GM19023 (cell line): ENCODE results near the gene WFIKKN2.

Source experiments
- ATAC-seq: cut with Tn5 transposase; IDR thresholded peaks from one replicate; pipeline ENCODE4 v1.9.1; 2021; ENCODE audit warnings: mild to moderate bottlenecking, moderate library complexity; ENCODE audit not compliant: unreplicated experiment

The WFIKKN2 gene

DNA sequence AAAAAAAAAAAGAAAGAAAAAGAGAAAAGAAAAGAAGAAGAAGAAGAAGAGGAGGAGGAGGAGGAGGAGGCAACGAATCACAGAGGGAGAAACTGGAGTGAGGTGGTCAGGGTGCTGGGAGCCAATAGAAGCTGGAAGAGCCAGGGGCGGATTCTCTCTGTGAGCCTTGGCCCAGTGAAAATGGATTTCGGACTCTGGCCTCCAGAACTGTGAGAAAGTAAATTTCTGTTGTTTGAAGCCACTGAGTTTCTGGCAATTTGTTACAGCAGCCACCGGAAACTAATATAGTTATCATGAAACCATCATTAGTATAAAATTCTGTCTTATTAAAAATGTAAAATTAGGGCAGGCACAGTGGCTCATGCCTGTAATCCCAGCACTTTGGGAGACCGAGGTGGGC is 27.7 kb upstream of the WFIKKN2 start:
- no peak for ATAC-seq

DNA sequence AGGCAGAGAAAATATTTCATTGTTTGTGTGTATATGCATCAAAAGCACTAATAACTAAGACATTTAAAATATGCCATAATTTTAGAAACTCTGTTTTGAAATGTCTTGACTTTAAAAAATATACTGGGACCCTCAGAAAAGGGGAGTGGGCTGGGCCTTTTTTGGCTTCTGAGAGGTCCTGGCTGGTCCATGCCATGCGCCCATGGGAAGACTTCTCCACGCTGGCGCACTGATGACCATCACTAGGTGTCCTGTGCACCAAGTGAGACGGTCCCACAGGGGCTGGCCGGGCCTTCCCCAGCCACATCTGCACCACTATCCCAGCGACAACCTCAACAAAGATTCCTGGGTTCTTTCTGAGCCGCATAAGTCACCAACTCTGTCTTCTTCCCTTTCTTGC is 27.0 kb upstream of the WFIKKN2 start:
- ATAC-seq = no peak

DNA sequence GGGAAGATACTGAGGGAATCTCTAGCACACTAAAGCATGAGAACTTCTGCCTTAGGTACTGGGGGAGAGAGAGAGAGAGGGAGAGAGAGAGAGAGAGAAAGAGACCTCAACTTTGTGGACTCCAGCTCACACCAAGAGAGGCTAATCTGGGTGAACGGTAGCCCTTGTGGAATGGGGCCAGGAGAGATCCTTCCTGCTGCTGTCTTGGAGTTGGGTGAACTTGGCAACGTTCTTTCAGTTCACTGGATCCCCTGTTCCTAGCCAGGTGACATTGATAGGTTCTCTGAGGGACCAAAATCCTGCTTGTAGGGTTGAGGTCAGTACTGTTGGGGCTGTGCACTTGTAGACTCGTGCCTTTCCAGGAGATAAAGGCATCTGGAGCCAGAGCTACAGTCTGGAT is 26.5 kb upstream of the WFIKKN2 start:
- no peak for ATAC-seq

DNA sequence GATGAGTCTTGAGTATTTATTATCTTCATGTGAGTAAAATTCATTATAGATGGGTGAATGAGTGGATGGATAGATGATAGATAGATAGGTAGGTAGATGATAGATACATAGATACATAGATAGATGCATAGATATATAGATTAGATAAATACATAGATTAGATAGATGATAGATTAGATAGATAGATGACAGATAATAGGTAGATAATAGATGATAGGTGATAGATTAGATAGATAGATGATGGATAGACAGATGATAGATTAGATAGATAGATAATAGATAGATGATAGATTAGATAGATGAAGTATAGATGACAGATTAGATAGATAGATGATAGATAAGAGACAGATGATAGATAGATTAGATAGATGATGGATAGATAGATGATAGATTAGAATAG is 21.8 kb upstream of the WFIKKN2 start:
- no peak for ATAC-seq

DNA sequence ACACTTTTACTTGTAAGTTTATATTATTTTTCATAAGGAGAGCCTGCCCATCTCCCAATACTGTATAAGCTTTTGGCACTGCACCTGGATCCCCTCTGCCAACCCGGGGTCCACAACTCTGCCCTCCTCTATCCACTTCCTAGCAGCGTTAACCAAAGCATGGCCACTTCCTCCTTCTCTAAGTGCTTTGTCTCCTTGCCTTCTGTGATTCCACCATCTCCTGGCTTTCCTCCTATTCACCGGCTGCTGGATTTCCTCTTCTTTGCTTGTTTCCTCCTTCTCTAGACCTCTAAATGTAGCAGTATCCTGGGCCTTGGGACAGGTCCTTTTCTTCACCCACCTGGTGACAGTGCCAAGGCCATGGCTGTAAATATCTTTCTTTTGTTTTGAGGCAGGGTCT is 20.0 kb upstream of the WFIKKN2 start:
- no peak for ATAC-seq

DNA sequence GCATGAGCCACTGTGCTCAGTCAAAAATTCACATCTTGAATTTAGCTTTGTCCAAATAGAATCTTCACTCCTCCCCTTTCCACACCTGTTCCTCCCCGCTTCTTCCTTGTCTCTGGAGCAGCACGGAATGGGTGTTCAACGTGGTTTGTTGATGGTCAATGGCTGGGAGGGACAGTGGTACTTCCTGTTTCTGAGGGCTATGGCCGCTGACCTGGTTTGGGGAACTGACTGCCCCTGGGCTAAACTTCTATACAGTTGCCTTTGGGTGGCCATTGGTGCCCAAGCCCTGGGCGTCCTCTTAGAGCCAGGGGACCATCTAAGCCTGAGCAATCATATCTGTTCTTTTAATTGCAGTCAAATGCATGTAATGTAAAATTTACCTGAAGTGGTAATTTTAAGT is 19.1 kb upstream of the WFIKKN2 start:
- no peak for ATAC-seq

DNA sequence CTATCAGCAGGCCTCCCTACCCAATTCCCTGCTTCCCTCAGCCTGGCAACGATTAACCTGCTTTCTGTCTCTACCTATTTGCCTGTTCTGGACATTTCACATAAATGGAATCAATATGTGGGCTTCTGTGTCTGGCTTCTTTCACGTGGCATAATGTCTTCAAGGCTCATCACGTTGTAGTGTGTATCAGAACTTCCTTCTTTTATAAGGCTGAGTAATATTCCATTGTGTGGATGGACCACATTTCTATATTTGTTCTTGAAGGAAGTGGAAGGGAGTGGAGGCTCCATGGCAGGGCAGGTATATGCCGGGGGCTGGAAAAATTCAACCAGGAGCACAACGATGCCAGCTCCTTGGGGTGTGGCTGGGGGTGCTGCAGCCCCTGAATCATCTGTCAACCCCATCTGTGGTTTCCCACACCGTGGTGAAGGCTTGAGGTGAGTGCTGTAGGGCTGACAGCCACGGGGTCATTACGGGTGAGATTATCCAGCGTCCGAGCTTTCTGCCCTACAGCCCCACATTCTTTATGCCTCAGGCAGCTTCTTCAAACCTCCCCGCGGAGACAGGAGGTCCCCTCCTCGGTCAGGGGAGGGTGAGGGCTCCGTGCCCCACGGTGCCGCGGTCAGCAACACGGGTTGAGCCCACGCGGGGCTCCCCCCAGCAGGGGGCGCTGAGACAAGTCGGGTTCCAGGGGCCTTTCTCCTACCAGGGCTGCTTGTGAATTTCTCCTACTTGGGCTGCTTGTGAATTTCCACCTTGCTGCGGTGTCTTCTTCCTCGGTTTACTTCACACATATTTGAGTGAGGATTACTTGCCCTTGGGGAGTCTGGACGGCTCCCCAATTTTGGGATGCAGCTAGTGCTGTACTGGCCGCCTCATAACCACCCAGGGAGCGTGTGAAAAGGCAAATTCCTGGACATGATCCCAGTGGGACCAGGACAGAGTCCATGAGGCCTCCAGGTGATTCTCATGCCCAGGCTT is 18.3 kb upstream of the WFIKKN2 start:
- ATAC-seq = no peak

DNA sequence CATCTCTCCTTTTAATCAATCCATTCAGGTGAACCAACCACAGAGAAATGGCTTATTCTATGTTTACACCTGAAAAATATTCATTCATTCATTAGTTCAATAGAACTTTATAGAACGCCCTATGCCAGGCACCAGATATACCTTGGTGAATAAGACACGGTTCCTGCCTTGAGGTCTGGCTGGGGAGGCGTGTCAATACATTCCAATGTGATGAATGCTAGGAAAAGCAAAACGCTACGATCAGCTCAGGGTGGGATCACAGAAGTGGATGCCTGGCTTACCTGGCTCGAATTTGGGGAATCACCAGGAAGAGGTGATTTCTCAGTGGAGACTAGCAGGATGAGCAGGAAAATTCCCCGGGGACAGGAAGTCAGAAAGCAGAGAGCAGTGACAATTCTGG is 17.5 kb upstream of the WFIKKN2 start:
- ATAC-seq = no peak

DNA sequence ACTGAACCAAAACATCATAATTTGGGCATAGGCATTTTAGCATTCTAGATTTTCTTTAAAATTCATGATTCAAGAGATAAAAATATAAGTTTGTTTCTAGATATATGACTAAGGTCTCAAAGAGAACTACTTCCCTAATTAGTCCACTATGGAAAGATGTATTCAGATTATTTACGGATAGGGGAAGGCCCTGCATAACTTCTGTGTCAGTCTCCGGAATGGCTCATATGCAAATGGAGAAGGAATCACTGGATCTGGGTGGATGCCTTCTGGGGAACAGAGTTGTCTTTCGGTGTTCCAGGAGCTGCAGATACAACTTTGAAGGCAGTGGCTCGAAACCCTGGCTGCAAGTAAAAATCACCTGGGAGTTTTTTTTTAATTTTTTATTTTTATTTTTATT is 17.1 kb upstream of the WFIKKN2 start:
- ATAC-seq = no peak

DNA sequence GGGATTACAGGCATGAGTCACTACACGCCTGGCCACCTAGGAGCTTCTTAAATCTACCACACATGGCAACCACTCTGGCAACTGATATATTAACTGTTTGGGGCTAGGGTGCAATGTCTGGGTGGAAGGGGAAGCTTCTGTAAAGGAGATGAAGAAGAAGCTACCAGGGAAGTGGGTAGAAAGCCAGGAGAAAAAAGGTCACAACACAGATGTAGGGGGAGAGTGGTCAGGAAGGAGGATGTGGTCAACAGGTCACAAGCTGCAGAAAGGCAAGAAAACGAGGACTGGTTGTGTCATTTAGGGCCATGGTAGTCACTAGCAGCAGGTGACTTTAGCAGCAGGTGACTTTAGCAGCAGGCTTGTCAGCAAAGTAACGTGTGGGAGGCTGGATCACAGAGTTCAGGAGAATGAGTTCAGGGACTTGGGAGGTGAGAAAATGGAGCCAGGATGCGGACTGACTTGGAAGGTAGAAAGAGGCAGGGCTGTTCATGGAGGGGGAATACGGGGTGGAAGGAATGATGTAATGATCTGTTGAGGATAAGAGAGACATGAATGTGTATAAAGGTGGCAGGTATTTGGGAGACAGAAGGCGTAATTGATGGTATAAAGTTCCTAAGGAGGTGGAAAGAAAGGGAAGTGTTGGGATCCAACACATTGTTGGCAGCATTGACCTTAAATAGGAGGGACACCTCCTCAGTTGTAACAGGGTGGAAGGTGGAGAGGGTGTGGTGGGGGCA is 16.3 kb upstream of the WFIKKN2 start:
- ATAC-seq = no peak

DNA sequence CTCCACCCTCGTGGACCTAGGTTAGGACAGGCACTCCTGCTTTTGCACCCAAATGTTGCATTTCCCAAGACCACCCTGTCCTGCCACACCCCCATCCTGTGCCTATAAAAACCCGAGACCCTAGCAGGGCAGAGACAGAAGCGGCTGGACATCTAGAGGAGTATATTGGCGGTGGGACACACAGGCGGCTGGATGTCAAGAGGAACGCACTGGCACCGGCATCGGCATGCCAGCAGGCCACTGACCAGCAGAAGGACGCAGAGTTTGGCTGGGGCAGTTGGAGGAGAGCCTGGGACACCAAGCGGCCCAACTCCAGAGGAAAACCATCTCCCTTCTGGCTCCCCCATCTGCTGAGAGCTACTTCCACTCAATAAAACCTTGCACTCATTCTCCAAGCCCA is 14.7 kb upstream of the WFIKKN2 start:
- no peak for ATAC-seq

DNA sequence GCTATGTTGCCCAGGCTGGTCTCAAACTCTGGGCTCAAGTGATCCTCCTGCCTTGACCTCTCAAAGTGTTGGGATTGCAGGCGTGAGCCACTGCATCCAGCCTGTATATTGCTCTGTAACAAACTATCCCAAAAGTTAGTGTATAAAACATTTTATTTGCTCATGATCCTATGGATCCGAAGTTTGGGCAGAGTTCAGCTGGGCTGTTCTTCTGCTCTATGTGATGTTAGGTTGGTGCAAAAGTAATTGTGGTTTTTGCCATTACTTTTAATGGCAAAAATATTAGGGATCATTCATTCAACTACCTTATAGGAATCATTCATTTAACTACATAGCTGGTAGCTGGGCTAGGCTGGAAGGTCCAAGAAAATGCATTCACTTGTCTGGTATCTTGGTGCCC is 12.8 kb upstream of the WFIKKN2 start:
- ATAC-seq = no peak

DNA sequence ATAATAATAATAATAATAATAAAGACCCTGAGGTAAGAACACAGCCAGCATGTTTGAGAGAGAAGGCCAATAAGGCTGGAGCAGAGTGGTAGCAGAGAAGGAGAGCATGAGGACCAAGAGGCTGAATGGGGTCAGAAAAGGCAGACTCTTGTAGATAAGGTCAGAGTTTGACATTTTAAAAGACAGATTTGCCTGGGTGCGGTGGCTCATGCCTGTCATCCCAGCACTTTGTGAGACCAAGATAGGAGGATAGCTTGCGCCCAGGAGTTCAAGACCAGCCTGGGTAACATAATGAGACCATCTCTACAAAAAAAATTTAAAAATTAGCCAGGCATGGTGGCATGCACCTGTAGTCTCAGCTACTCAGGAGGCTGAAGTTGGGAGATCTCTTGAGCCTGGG is 11.0 kb upstream of the WFIKKN2 start:
- no peak for ATAC-seq

DNA sequence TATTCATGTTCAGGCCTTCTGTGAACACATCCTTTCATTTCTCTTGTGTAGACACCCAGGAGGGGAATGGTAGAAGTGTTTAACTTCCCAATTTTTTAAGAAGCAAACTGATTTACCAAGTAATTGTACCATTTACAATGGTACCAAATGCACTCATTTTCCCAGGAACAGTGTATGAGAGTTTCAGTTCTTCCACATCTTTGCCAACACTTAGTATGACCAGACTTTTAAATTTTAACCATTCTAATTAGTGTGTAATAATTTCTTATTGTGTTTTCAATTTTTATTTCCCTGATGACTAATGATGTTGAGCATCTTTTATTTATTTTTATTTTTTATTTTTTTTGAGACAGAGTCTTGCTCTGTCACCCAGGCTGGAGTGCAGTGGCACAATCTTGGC is 10.2 kb upstream of the WFIKKN2 start:
- no peak for ATAC-seq

DNA sequence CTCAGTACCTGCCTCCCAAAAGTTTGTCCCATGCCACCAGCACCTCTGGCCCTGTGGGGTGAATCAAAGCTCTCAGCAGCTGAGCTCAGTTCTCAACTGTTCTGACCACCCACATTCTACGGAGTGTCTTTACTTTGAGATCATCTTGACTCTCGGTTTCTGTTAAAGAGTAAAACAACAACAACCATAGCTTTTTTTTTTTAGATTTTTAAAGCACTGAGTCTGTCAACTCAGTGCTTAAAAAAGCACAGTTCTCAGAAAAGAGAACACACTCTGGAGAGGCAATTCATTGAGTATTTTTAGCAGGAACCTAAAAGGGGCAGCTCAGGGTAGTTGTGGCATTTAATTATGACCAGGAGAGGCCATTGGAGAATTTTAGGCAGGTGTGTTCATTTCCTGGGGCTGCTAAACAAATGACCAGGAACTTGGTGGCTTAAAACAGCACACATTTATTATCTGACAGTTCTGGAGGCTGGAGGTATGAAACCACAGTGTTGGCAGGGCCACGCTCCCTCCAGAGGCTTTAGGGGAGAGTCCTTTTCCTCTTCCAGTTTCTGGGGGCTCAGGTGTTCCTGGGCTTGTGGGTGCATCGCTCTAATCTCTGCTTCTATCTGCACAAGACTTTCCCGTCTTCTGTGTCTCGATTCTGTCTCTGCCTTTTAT is 6.7 kb upstream of the WFIKKN2 start:
- peak; percentile 82 for ATAC-seq

DNA sequence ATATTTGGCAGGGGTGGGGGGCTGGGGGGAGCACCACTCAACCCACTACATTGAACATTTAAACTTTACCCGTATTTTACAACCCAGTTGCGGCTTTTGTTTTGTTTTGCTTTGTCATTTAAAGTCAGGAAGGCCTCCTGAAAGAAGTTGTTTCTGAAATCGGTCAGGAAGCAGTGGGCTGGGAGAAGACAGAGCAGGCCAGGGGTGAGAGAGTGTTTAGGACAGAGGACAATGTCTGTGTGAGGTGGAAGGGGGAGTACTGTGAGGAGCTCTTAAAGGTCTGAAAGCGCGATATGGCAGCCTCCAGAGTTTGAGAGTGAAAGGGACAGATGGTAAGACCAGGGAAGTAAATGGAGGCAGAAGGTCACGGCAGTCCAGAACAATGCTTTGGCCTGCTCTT is 6.1 kb upstream of the WFIKKN2 start:
- ATAC-seq = no peak

DNA sequence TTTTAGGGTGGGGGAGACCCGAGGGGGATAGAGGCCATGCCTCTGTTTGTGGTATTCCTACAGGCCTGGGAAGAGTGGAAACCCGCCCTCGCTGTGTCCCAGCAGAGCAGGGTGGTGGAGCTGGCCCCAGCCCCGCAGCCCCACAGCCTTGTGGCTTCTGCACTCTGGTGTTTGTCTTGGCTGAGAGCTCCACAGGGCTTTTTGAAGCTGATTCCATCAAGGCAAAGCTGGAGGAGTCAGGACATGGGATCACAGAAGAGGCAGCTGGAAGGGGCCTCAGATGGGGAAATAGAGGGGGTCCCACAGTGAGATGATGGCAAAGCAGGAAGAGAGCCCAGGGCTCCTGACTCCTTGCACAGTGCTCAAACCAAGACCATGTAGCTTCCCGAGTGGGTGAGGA is 5.0 kb upstream of the WFIKKN2 start:
- ATAC-seq = no peak

DNA sequence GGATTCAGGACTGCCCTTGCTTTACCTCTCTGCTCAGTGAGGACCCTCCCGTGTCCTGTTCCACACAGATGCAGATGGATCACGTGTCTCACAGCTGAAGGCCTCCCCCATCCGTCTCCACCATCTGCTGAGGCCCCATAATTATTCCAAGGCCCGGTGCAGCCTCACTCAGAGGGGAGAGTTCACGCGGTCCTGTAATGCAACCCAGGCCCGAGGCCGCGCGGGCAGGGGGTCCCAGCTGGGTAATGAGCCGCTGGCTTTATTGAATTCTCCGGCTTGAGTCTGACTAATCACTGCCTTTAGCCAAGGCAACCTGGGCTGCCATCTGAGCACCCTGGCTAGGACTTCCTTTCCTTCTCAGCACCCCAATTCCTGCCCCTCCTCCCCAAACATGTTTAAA is 4.4 kb upstream of the WFIKKN2 start:
- ATAC-seq = no peak

DNA sequence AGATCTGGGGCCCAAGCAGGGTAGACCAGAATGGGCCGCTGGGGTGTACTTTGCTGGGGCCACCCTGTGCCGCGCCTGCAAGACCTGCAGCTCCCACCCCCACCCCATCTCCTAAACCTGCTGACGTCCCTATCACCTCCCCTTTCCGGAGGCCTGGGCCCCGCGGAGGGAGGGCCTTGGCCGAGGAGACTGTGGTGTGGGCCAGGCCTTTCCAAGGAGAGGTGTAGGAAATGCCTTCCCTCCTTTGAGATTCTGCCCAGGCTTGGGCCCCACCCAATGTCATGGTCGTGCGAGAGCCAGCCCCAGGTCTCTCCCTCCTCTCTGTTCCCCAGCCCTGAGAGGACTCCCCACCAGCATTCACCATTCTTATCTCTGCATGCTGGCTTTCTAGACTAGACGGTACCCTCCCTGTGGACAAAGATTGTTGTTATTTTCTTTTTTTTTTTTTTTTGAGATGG is 3.9 kb upstream of the WFIKKN2 start:
- no peak for ATAC-seq

DNA sequence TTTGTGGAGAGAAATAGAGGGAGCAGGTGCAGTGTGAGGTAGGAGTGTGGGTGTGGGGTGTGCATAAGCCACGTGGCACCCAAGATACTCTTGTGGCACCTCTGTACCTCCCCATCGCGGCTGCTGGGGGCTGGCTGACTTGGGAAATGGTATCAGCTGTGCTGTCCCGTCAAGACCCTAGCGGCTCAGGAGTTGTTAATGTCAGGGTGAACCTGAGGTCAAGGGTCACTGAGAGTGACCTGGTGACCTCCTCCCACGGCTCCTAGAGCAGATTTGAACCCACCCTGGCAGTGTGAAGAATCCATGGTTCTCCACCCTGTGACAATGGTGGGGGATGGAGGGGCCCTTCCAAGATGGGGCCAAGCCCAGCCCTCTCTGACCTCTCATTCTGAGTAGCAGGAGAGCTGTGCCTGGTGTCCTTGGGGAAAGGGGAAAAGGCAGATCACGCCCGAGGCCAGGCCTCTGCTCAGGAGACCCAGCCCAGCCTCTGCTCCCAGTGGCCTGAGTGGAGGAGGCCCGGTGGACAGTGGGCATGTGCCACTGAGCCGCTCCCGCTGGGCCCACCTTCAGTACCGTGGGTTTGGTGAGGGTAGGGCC is 3.0 kb upstream of the WFIKKN2 start:
- no peak for ATAC-seq

DNA sequence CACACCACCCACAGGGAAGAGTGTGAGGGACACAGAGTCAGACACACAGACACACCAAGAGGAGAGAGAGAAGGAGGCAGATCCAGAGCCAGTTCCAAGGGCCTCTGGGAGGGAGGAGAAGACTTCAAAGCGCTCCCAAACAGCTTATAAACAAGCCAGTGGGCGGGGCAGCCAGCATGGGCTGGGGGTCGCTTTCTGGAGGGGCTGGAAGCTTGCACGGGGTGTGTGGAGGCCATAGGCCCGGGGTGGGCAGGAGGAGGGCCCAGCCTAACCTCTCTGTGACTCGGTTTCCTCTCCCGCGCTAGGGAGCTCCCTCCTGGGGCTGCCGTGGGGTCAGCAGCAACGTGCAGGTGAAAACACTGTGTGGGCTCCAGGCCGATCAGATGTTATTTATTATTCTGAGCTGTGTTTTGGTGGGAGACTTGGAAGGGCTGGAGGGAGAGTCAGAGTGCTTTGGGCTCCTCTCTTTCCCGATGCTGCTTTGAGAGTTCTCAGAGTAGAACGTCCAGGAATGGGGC is 2.5 kb upstream of the WFIKKN2 start:
- ATAC-seq = no peak
